ENCODE results near the gene ERC2. TPM values are rescaled to one million over a fixed set of nuclear protein-coding genes. Genes with fewer than 3 reads are reported as not detected.

Gene ERC2
- total RNA-seq, 4 donors from 2014 or later = 0.81 to 2.9 (median 1.6) TPM

GRCh38 chr3:55467099-55467498 lies 1001.2 kb downstream of the ERC2 start:
- peaks cover 0 to 12% (median 0%) of the 10 kb centered on the region in 3 donors for H3K4me1 ChIP-seq
- peaks cover 0 to 20% of the 10 kb centered on the region in 2 donors for H3K36me3 ChIP-seq
- TF ChIP-seq POLR2AphosphoS5 (IDR thresholded peaks at IDR 0.05) (no peak), EP300 (IDR thresholded peaks at IDR 0.05) (no peak), POLR2A (IDR thresholded peaks at IDR 0.05) (no peak), CTCF (IDR thresholded peaks at IDR 0.05) (no peak)
- no peak overlapping the region for H3K4me3 ChIP-seq
- no peak overlapping the region for H3K27ac ChIP-seq
- ATAC-seq = no peak
- H3K9me3 ChIP-seq = no peaks in the 10 kb centered on the region
- H3K27me3 ChIP-seq = no peaks in the 10 kb centered on the region
- WGBS, 2 donors (ENCODE audit: low coverage in 1 of 2) = 45 to 77% methylated on average over 2 of the region's 2 CpGs

- H3K4me3 ChIP-seq = no peak overlapping the region
- H3K27me3 ChIP-seq = no peaks in the 10 kb centered on the region
- WGBS, 2 donors (ENCODE audit: low coverage in 1 of 2) = 84 to 85% methylated on average over 3 of the region's 3 CpGs
- TF ChIP-seq POLR2AphosphoS5 (IDR thresholded peaks at IDR 0.05) = no peak
- no peak for TF ChIP-seq POLR2A (IDR thresholded peaks at IDR 0.05)
- TF ChIP-seq EP300 (IDR thresholded peaks at IDR 0.05) = no peak
- no peak for TF ChIP-seq CTCF (IDR thresholded peaks at IDR 0.05)
- no peak overlapping the region for H3K27ac ChIP-seq
- H3K9me3 ChIP-seq = no peaks in the 10 kb centered on the region
- peaks cover 0 to 20% of the 10 kb centered on the region in 2 donors for H3K36me3 ChIP-seq
- peaks cover 0 to 7% (median 0%) of the 10 kb centered on the region in 3 donors for H3K4me1 ChIP-seq
- ATAC-seq = no peak
Observed at GRCh38 chr3:55466526-55466925, 1001.7 kb downstream of the ERC2 start.

- WGBS, 2 donors (ENCODE audit: low coverage in 1 of 2) = 83 to 100% methylated on average over 1 of the region's 1 CpG
Observed at GRCh38 chr3:55461896-55462295, 1006.4 kb downstream of the ERC2 start.

GRCh38 chr3:55459838-55460237 lies 1008.4 kb downstream of the ERC2 start:
- Histone ChIP-seq H3K36me3 (no peaks in the 10 kb centered on the region), H3K27me3 (no peaks in the 10 kb centered on the region), H3K4me1 (no peaks in the 10 kb centered on the region), H3K4me3 (no peak overlapping the region), H3K27ac (no peak overlapping the region), H3K9me3 (no peaks in the 10 kb centered on the region)
- TF ChIP-seq POLR2A (IDR thresholded peaks at IDR 0.05) = no peak
- TF ChIP-seq EP300 (IDR thresholded peaks at IDR 0.05) = no peak
- no peak for TF ChIP-seq CTCF (IDR thresholded peaks at IDR 0.05)
- no peak for TF ChIP-seq POLR2AphosphoS5 (IDR thresholded peaks at IDR 0.05)
- no peak for ATAC-seq

More at GRCh38 chr3:55461896-55462295, 1006.4 kb downstream of the ERC2 start:
- no peaks in the 10 kb centered on the region for H3K9me3 ChIP-seq
- no peak overlapping the region for H3K4me3 ChIP-seq
- H3K36me3 ChIP-seq = no peaks in the 10 kb centered on the region
- no peak for ATAC-seq
- TF ChIP-seq POLR2A (IDR thresholded peaks at IDR 0.05) (no peak), POLR2AphosphoS5 (IDR thresholded peaks at IDR 0.05) (no peak), EP300 (IDR thresholded peaks at IDR 0.05) (no peak), CTCF (IDR thresholded peaks at IDR 0.05) (no peak)
- no peaks in the 10 kb centered on the region for H3K4me1 ChIP-seq
- H3K27me3 ChIP-seq = no peaks in the 10 kb centered on the region
- H3K27ac ChIP-seq = no peak overlapping the region

Small RNA genes lying within 50 kb of the gene (small RNA-seq; reads per million reads assigned to genes)
- gene MIR3938 (0 to 0.27 (median 0) reads per million in 4 donors), gene RNA5SP133 (0 reads per million in 4 donors)

Other genes with a start within 250 kb of the ERC2 start
- 10 to 100 TPM; 15.2 to 38.5 (median 36.9) TPM for gene CCDC66, start 88.7 kb upstream of the ERC2 start, total RNA-seq
- gene TASOR, start 214.8 kb upstream of the ERC2 start, total RNA-seq = 10 to 100 TPM; 65.2 to 87.4 (median 76.1) TPM